ENCODE measurements around the gene SLC5A4.

The SLC5A4 gene

GRCh38 chr22:32255726-32256125 is 579 bp upstream of the SLC5A4 start:
- Histone ChIP-seq H3K9me2 (replicated peaks; ENCODE audit: insufficient read depth, low read length) (no peaks in the 10 kb centered on the region), H3K79me2 (ENCODE audit: low read length) (no peaks in the 10 kb centered on the region), H3K27ac (ENCODE audit: low read length) (no peak overlapping the region), H2AFZ (ENCODE audit: low read length) (no peak overlapping the region), H3K9me3 (replicated peaks; ENCODE audit: insufficient read depth, low read length) (no peaks in the 10 kb centered on the region), H3K27me3 (replicated peaks; ENCODE audit: insufficient read depth, low read length) (no peaks in the 10 kb centered on the region), H3F3A (ENCODE audit: insufficient read depth, low read length) (no peaks in the 10 kb centered on the region), H4K20me1 (ENCODE audit: insufficient read depth, low read length) (no peaks in the 10 kb centered on the region), H3K4me2 (ENCODE audit: low read depth, low read length) (no peak overlapping the region), H3K4me3 (ENCODE audit: low read length) (no peak overlapping the region), H3K9ac (ENCODE audit: low read length) (no peak overlapping the region), H3K4me1 (ENCODE audit: low read length) (no peaks in the 10 kb centered on the region), H3K36me3 (replicated peaks; ENCODE audit: insufficient read depth, low read length) (no peaks in the 10 kb centered on the region)
- TF ChIP-seq EZH2phosphoT487 (IDR thresholded peaks at IDR 0.05; ENCODE audit: low read length) = no peak
- TF ChIP-seq CTCF (IDR thresholded peaks at IDR 0.05; ENCODE audit: low read length) = no peak
- no peak for TF ChIP-seq EZH2 (optimal IDR thresholded peaks at IDR 0.05; ENCODE audit: low read depth, low read length)
- DNase-seq = no peak

- Histone ChIP-seq H3K9me2 (replicated peaks; ENCODE audit: insufficient read depth, low read length) (no peaks in the 10 kb centered on the region), H3K9me3 (replicated peaks; ENCODE audit: insufficient read depth, low read length) (no peaks in the 10 kb centered on the region), H4K20me1 (ENCODE audit: insufficient read depth, low read length) (no peaks in the 10 kb centered on the region), H3K4me1 (ENCODE audit: low read length) (no peaks in the 10 kb centered on the region), H2AFZ (ENCODE audit: low read length) (no peak overlapping the region), H3K9ac (ENCODE audit: low read length) (no peak overlapping the region), H3K36me3 (replicated peaks; ENCODE audit: insufficient read depth, low read length) (no peaks in the 10 kb centered on the region), H3K4me2 (ENCODE audit: low read depth, low read length) (no peak overlapping the region), H3K27ac (ENCODE audit: low read length) (no peak overlapping the region), H3K4me3 (ENCODE audit: low read length) (no peak overlapping the region), H3K79me2 (ENCODE audit: low read length) (no peaks in the 10 kb centered on the region), H3K27me3 (replicated peaks; ENCODE audit: insufficient read depth, low read length) (no peaks in the 10 kb centered on the region), H3F3A (ENCODE audit: insufficient read depth, low read length) (no peaks in the 10 kb centered on the region)
- no peak for TF ChIP-seq EZH2phosphoT487 (IDR thresholded peaks at IDR 0.05; ENCODE audit: low read length)
- TF ChIP-seq EZH2 (optimal IDR thresholded peaks at IDR 0.05; ENCODE audit: low read depth, low read length) = no peak
- no peak for TF ChIP-seq CTCF (IDR thresholded peaks at IDR 0.05; ENCODE audit: low read length)
- no peak for DNase-seq
These were observed 5.9 kb downstream of the SLC5A4 start for GRCh38 chr22:32249231-32249630.

- no peak for TF ChIP-seq EZH2 (optimal IDR thresholded peaks at IDR 0.05; ENCODE audit: low read depth, low read length)
- TF ChIP-seq CTCF (IDR thresholded peaks at IDR 0.05; ENCODE audit: low read length) = no peak
- TF ChIP-seq EZH2phosphoT487 (IDR thresholded peaks at IDR 0.05; ENCODE audit: low read length) = no peak
- no peaks in the 10 kb centered on the region for H3K79me2 ChIP-seq (ENCODE audit: low read length)
- H3K9me3 ChIP-seq (replicated peaks; ENCODE audit: insufficient read depth, low read length) = no peaks in the 10 kb centered on the region
- H3K36me3 ChIP-seq (replicated peaks; ENCODE audit: insufficient read depth, low read length) = no peaks in the 10 kb centered on the region
- H3K27me3 ChIP-seq (replicated peaks; ENCODE audit: insufficient read depth, low read length) = no peaks in the 10 kb centered on the region
- no peaks in the 10 kb centered on the region for H3K4me1 ChIP-seq (ENCODE audit: low read length)
- no peak overlapping the region for H3K4me2 ChIP-seq (ENCODE audit: low read depth, low read length)
- no peak overlapping the region for H3K27ac ChIP-seq (ENCODE audit: low read length)
- no peaks in the 10 kb centered on the region for H3K9me2 ChIP-seq (replicated peaks; ENCODE audit: insufficient read depth, low read length)
- no peak for DNase-seq
- H2AFZ ChIP-seq (ENCODE audit: low read length) = no peak overlapping the region
- no peaks in the 10 kb centered on the region for H4K20me1 ChIP-seq (ENCODE audit: insufficient read depth, low read length)
- no peaks in the 10 kb centered on the region for H3F3A ChIP-seq (ENCODE audit: insufficient read depth, low read length)
- H3K9ac ChIP-seq (ENCODE audit: low read length) = no peak overlapping the region
- no peak overlapping the region for H3K4me3 ChIP-seq (ENCODE audit: low read length)
These were observed 6.9 kb downstream of the SLC5A4 start for GRCh38 chr22:32248276-32248675.

Data from MM.1S (cell line).